T-helper 2 cell (primary cell): ENCODE data around the gene A4GNT.

ENCODE experiments used
- DNase-seq, 5 experiments: peaks; one replicate each; pipeline versions ENCODE4 v3.0.0 to v3.0.0-alpha.2; 2012 to 2022

Gene A4GNT

GRCh38 chr3:138078096-138078495, 54.1 kb downstream of the A4GNT start:
- DNase-seq: no peak
